ENCODE measurements around the gene RAE1.

Gene RAE1

DNA sequence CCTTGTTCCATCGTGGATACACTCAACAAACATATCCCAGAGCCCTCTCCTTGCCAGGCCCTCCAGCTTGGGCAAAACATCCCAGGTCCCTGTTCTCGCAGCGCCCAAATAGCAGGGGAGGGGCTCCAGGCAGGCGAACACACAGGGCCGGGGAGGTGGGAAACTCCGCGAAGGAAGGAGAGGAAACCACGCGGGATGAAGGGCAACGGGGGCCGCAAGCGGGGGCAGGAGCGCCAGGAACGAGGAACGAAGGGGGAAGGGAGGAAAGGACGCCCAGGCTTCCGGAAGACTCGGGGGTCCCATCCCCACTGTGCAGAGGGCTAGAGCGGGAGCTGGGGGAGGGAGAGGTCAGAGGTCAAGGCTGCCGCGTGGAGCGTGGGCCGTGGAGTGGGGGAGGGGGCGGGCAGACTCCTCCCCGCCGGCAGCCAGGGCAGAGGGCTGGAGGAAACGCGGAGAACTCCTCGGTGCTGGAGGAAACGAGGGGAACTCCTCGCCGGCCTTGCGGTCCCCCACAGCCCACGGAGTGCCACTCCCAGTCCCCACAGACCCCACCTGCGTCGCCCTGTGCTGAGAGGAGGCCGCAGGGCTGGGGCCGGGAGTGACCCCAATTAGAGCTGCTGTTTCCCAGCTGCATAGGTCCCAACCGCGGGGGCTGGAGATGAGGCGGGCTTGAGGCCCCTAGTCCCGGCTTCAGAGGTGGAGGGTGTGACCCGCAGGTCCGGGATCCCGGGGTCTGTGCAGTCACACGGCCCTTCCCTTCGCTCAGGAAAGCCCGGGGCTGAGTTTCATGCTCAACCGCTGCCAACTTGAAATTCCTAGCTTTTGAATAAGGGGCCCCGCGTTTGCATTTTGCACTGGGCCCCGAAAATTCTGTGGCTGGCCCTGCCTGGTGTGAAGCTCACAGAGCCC lies 38.9 kb downstream of the RAE1 start:
- no peak for DNase-seq

DNA sequence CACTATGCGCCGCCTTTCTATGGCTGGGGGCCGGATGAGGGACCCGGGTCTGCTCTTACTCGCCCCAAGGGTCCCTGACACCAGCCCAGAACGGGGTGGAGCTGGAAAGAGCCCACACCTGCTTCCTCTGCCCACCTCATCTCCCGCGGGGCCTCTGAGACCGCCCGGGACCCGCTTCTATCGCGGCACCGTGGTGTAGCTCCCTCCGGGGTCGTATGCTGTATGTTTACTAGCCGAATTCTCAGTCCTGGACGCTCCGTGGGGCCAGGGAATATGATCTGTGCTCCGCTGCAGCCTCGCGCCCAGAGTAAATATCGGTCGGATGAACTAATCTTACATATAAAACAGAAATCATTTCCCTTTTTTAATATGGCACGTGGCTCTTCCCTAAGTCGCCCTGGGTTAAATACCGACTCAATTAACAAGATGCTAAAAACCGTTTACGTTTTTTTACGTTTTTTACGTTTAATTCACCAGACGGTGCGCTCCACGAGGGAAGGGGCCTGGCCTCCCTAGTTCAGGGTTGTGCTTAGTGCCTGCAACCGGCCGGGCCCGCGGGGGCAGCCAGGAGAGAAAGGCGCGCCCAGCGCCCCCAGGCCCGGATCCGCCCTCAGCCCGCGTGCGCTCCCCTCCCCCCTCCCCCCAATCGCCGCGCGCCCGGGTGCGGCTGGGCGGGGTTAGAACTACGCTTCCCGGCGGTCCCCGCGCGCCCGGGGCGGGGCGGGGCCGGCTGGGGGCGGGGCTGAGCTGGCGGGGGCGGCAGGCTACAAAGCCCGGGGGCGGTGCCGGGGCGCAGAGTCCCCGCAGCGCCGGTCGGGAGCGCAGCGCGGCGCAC lies 39.8 kb downstream of the RAE1 start, which contains the start of gene RBM38:
RBM38 (plus strand) TSS at position 793 of the 835 bp plus-strand sequence. CDS start 186 bp downstream, outside the sequence.
- DNase-seq = no peak

DNA sequence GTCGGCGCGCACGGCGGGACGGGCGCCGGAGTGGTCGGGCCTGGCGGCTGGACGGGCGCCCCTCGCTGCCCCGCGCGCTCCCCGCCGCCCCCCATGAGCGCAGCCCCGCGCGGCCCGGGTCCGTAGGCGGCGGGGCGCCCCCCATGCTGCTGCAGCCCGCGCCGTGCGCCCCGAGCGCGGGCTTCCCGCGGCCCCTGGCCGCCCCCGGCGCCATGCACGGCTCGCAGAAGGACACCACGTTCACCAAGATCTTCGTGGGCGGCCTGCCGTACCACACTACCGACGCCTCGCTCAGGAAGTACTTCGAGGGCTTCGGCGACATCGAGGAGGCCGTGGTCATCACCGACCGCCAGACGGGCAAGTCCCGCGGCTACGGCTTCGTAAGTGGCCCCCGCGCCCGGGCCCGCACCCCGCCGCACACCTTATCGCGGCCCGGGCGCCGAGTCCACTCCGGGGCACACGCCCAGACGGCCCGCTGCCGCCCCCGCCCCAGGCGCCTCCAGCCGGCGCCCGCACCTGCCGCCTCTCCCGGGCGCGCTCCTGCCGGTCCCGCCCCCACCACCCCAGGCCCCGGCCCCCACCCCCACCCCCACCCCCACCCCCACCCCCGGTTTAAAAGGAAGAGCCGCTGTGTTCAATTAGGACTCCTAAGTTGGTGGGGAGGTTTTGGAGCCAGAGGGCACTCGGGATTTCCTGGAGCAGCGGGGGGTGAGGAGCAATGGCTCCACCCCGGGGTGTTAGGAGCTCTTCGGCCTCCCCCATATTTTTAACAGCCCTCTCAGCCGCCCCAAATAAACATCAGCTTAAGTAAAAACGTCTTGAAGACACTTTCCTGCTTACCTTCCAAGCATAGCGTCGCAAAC lies 40.6 kb downstream of the RAE1 start:
- DNase-seq = no peak

- DNase-seq = no peak
Measured at GRCh38 chr20:57392512-57393271, 41.6 kb downstream of the RAE1 start.

DNA sequence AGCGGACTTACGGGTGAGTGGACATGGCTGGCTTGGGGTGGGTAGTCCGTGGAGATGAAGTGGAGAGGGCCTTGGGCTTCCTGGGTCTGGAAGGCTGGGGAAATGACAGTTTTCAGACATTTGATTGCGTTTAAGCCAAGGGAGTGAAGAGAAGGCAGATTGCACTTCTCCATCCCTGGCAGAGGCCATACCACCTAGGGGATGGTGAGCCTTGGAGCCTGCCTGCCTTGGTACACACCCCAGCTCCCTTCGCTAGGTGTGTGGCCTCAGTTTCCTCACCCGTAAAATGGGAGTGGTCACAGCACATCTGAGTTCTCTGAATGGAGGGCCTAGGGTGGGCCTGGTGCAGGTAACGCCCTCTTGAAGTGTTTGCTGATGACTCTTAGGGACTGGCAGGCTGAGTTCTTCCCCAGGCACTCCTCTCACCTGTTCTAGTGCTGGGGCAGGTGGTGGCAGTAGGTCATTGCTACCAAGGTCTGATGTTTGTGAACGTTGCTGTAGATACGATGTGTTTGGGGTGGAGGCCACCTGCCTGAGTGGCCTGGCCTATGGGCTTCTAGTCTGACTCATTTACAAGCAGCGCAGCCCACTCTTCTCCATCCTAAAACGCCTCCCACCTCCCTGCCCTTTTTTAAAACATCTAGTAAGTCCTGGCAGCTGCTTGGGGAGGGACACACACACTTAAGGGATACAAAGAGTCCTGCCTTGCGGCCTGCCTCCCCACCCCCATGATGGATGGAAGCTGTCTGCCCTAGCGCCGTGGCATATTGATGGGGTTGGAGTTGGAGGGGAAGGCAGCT lies 42.5 kb downstream of the RAE1 start:
- no peak for DNase-seq

GRCh38 chr20:57394121-57395082 lies 43.3 kb downstream of the RAE1 start:
- no peak for DNase-seq

DNA sequence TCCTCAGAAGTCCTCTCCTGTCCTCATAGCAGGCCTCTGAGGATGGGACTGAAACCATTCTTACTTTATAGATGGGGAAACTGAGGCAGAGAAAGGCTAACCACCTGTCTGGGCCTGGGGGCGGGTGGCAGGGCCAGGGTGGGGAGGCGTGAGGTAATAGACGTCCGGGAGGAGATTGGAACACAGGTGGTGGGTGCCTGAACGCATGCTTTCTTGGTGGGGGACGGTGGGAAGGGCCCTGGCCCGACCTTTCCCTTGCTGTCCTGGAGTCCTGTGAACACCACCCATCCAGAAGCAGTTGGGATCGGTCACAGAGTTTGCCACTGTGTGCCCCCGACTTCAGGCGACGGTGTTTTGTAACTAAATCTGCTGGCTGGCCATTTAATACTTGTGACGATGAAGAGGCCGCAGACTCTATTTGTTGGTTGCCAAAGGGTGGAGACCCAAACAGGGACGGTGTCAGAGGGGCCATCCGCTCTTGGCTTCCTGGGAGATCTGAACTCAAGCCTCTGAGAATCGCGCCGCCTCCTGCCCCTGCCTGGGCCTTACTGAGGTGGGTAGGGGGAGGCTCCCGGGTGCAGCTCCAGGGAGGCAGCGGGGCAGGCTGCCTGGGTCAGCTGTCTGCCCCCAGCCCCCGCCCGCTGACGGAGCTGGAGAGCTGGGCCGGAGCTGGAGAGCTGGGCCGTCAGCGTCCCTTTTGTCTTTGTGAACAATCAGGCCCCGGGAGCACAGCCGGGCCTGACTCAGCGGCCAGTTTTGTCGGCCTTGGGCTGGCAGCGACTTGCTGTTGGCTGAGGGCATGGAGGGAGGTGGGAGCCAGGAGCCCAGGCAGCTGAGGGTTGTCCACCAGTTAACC lies 44.3 kb downstream of the RAE1 start:
- DNase-seq = no peak

DNA sequence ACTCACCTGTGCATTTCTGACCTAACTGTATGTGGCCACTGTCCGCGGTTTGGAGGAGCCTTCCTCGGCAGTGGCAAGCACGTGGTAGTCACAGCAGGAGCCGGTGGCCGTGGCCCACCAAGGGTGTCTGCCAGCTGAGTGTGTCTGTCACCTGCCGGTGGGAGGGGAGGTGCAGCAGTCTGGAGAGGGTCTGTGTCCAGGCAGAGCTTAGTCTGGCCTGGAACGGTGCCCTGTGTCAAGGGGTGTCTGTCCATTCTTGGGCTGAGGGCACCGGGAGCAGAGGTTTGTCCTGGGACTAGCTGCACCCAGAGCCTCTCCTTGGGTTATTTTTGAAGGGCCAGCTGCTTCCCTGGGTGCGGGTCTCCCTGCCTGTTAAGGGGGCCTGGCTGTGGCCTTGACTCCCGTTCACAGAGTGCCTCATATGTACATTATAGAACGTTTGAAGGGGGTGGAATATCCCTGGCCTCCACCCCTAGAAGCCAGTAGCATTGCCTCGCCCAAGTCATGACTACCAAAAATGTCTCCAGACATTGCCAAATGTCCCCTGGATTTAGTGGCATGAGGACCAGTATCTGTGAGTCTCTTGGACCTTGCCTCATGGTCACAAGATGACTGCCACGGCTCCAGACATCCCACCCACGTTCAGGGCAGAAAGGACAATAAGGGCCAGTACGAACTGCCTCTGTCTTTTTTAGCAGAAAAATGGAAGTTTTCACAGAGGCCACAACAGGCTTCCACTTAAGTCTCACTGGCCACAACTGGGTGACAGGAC lies 45.3 kb downstream of the RAE1 start:
- DNase-seq = no peak

- no peak for DNase-seq
Measured at GRCh38 chr20:57396984-57397692, 46.1 kb downstream of the RAE1 start.

DNA sequence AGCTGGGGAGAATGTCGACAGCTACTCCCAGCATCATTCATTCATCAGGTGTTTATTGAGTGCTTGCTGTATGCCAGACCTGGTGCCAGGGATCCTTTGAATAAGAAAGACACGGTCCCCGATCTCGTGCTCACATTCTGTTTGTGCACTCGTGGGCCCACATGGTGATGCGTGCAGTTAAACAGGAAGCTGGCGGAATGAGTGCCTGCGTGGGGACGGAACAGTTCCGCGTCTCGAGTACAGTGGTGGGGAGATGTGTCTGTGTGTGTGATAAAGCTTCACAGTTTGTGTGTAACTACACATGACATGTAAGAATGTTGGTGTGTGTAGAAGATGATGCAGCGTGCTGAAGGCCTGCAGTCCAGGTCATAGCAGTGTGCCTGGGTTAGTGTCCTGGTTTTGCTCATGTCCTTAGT lies 46.6 kb downstream of the RAE1 start:
- no peak for DNase-seq

DNA sequence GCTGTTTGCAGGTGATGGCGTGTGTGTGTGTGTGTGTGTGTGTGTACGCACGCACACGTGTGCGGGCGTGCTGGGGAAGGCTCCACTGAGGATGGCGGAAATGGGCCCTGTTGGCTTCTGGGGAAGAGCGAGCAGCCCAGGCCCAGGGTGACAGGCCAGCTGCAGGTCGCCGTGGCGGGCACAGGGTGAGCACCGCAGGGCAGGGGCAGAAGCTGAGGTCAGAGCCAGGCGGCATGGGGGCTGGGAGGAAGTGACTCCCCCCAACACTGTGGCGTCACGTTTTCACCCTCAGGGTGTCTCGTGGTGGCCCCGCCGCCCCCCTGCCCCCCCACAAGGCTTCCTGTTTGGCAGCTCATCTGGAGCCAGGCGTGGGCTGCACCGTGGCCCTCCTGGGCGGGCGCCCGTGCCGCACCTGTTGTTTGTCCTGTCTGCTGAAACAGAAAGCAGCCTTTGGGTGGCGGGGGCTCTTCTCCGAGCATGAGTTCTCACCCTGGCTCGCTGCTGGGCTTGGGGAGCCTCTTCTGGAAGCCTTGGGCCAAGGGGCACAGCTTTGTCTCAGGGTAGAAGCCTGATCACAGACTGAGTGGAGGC lies 47.3 kb downstream of the RAE1 start:
- no peak for DNase-seq

DNA sequence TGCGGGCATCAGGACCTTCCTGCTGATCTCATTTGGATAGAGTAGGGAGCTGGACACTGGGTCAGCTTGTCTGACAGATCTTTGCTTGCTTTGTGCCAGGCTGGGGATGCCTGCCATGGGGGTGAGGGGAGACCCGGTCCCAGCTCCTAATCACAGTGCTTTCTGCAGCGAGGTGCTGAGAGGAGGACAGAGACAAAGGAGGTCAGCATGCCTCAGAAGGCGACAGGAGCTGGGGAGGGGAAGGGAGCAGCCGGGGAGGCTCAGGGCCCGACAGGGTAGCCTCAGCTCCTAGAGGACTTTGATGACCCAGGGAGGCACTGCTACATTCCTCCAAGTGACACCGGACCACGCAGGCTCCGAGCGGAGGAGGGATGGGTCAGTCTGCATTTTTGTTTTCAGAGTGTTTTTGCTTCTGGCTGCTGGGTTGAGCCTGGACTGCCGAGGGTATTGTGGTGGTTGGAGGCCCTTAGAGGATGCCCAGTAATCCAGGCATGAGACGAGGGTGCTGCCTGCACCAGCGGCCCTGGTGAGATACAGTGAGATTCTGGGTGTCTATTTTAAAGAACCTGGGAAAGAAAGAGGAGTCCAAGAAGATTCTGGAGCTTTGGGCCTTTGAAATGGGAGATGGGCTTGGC lies 48.0 kb downstream of the RAE1 start:
- DNase-seq = no peak

DNA sequence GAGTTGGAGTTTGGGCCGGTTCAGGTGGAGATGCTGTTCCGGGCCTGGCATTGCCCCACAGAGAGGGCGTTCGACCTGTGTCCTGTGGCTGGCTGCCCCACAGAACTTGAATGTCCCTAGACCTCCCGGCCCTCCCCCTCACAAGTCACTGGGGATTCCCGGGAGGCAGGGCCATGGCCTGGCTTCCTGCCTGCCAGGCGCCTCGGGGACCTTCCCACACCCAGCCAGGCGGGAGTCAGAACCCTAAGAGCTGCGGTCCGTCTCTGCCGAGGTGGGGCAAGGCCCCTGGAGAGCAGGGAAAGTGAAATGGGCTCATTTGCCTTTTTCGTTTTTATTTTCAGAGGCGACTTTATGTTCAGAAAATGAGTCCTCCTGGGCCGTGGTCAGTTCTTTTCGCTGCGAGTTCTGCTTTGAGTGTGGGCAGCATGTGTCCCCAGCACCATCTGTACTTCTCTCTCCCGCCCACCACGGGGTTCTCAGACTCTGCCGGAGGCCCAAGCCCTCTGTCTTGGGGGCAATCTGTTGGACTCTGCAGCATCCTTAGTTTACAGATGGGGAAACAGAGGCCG lies 48.6 kb downstream of the RAE1 start:
- DNase-seq = no peak

GRCh38 chr20:57400231-57400701 lies 49.2 kb downstream of the RAE1 start:
- DNase-seq = no peak

DNA sequence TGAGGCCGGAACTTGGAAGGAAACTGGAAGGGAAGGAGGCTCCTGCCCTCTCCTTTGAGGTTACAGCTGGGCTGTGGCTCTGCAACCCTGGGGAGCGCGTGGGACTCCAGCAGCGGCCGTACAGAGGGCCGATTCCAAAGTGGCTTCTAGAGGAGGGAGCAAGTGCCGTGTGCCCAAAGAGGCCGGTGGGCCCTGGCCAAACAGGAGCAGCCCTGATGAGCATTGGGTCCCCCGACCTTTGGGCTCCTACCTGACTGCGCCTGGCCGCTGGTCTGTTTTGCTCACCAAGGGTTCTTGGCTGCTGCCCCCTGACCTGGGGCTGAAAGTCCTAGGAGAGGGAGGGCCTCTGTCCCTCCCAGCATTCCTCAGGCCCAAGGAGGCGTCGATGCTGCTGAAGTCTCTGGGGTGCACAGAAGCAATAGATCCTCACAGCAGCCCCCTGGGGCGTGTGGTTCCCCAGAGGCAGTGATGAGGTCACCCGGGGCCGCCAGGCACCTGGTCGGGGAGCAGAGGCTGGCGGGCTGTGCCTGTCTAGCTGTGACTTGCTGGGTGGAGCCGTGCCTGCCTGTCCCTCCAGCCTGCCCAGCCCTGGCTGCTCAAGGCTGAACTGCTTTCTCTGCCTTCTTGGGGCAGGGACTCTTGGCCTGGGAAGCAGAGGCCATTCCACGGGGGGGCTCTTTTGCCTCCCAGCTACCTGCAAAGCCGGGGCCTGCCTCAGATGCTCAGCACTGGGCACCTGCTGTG lies 49.9 kb downstream of the RAE1 start:
- DNase-seq = no peak

Measured in SIG-M5 (cell line).